ENCODE measurements around the gene SBF1. TPM values are rescaled to one million over a fixed set of nuclear protein-coding genes. Genes with fewer than 3 reads are reported as not detected.

Gene SBF1
- total RNA-seq, 1 donor from 2014 or later = 110 TPM

DNA sequence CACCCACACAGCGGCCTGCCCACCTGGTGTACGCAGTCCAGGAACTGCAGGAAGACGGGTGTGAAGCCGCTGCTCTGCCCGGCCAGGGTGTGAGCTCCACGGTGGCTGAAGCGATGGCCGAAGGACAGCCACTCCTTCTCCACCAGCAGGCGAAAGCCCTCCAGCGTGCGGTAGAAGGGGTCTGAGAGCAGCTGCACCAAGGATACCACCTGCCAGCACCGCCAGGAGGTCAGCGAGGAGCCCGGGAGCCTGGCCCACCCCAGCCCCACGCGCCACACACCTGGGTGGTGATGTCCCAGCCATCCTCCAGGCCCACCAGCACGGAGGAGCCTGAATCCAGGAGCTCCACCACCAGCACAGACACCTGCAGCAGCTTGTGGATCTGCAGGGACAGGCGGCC is 19.6 kb downstream of the SBF1 start:
- no peaks in the 10 kb centered on the region for H3K27me3 Mint-ChIP-seq (ENCODE audit: unreplicated experiment)
- no peak overlapping the region for H3K4me3 Mint-ChIP-seq (ENCODE audit: unreplicated experiment)
- TF ChIP-seq, protein P1, sequence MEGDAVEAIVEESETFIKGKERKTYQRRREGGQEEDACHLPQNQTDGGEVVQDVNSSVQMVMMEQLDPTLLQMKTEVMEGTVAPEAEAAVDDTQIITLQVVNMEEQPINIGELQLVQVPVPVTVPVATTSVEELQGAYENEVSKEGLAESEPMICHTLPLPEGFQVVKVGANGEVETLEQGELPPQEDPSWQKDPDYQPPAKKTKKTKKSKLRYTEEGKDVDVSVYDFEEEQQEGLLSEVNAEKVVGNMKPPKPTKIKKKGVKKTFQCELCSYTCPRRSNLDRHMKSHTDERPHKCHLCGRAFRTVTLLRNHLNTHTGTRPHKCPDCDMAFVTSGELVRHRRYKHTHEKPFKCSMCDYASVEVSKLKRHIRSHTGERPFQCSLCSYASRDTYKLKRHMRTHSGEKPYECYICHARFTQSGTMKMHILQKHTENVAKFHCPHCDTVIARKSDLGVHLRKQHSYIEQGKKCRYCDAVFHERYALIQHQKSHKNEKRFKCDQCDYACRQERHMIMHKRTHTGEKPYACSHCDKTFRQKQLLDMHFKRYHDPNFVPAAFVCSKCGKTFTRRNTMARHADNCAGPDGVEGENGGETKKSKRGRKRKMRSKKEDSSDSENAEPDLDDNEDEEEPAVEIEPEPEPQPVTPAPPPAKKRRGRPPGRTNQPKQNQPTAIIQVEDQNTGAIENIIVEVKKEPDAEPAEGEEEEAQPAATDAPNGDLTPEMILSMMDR (IDR thresholded peaks at IDR 0.05) = no peak
- DNase-seq (ENCODE audit: extremely low spot score, unreplicated experiment) = no peak
- no peaks in the 10 kb centered on the region for H3K9me3 Mint-ChIP-seq (ENCODE audit: unreplicated experiment)
- no peaks in the 10 kb centered on the region for H3K4me1 Mint-ChIP-seq (ENCODE audit: unreplicated experiment)
- no peak overlapping the region for H3K27ac Mint-ChIP-seq (ENCODE audit: unreplicated experiment)
- peaks cover 30% of the 10 kb centered on the region for H3K36me3 Mint-ChIP-seq (ENCODE audit: unreplicated experiment)

GRCh38 chr22:50454556-50455075 is 20.2 kb downstream of the SBF1 start:
- no peaks in the 10 kb centered on the region for H3K9me3 Mint-ChIP-seq (ENCODE audit: unreplicated experiment)
- DNase-seq (ENCODE audit: extremely low spot score, unreplicated experiment) = no peak
- TF ChIP-seq, protein P1 (IDR thresholded peaks at IDR 0.05) = no peak
- H3K27me3 Mint-ChIP-seq (ENCODE audit: unreplicated experiment) = no peaks in the 10 kb centered on the region
- H3K4me1 Mint-ChIP-seq (ENCODE audit: unreplicated experiment) = no peaks in the 10 kb centered on the region
- peaks cover 32% of the 10 kb centered on the region for H3K36me3 Mint-ChIP-seq (ENCODE audit: unreplicated experiment)
- H3K27ac Mint-ChIP-seq (ENCODE audit: unreplicated experiment) = no peak overlapping the region
- H3K4me3 Mint-ChIP-seq (ENCODE audit: unreplicated experiment) = no peak overlapping the region

DNA sequence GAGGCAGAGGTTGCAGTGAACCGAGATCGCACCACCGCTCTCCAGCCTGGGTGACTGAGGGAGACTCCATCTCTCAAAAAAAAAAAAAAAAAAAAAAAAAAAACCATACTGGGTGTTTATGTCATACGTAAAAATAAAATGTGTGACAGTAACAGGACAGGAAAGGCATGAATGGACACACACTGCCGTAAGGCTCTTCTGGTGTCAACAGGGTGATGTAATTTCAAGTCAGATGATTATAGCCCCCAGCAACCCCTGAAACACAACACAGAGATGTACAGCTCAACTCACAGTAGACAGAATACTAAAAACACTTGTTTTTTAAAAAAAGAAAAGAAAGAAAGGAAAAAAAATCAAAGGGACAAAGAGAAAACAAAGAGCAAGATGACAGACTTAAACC is 22.2 kb downstream of the SBF1 start:
- no peaks in the 10 kb centered on the region for H3K27me3 Mint-ChIP-seq (ENCODE audit: unreplicated experiment)
- no peak for DNase-seq (ENCODE audit: extremely low spot score, unreplicated experiment)
- H3K27ac Mint-ChIP-seq (ENCODE audit: unreplicated experiment) = no peak overlapping the region
- H3K9me3 Mint-ChIP-seq (ENCODE audit: unreplicated experiment) = no peaks in the 10 kb centered on the region
- TF ChIP-seq, protein P1 (IDR thresholded peaks at IDR 0.05) = no peak
- no peaks in the 10 kb centered on the region for H3K4me1 Mint-ChIP-seq (ENCODE audit: unreplicated experiment)
- no peak overlapping the region for H3K4me3 Mint-ChIP-seq (ENCODE audit: unreplicated experiment)
- peaks cover 36% of the 10 kb centered on the region for H3K36me3 Mint-ChIP-seq (ENCODE audit: unreplicated experiment)

- H3K9me3 Mint-ChIP-seq (ENCODE audit: unreplicated experiment) = no peaks in the 10 kb centered on the region
- TF ChIP-seq, protein P1 (IDR thresholded peaks at IDR 0.05) = no peak
- no peak overlapping the region for H3K4me3 Mint-ChIP-seq (ENCODE audit: unreplicated experiment)
- H3K27me3 Mint-ChIP-seq (ENCODE audit: unreplicated experiment) = no peaks in the 10 kb centered on the region
- H3K36me3 Mint-ChIP-seq (ENCODE audit: unreplicated experiment) = peaks cover 23% of the 10 kb centered on the region
- DNase-seq (ENCODE audit: extremely low spot score, unreplicated experiment) = no peak
- peaks cover 21% of the 10 kb centered on the region for H3K4me1 Mint-ChIP-seq (ENCODE audit: unreplicated experiment)
- no peak overlapping the region for H3K27ac Mint-ChIP-seq (ENCODE audit: unreplicated experiment)
Measured at GRCh38 chr22:50447576-50448551, 27.0 kb downstream of the SBF1 start.
